H1 (cell line): ENCODE data around the gene TEAD1.

Experiments used
- CEBPB ChIP-seq: IDR thresholded peaks from 2 replicates; pipeline ENCODE4 v1.6.1; 2012; ENCODE audit warnings: low read depth, low read length
- EP300 ChIP-seq, 2 experiments: IDR thresholded peaks; 1 replicate in 1 of 2; 2 replicates in 1 of 2; pipeline ENCODE4 v1.6.1; 2011 to 2012; ENCODE audit warnings: low read depth in 2 of 2, low read length in 2 of 2, mild to moderate bottlenecking in 2 of 2, borderline replicate concordance in 1 of 2, inconsistent platforms in 1 of 2, moderate library complexity in 1 of 2
- EZH2 ChIP-seq: fragments of 200-600 bp; sonication (generic); IDR thresholded peaks from 2 replicates; pipeline ENCODE4 v1.7.1; 2012; ENCODE audit warnings: low read depth, mild to moderate bottlenecking, moderate library complexity, low read length, inconsistent platforms; ENCODE audit not compliant: severe bottlenecking
- POLR2A ChIP-seq, 2 experiments: IDR thresholded peaks; 1 replicate in 1 of 2; 2 replicates in 1 of 2; pipeline ENCODE4 v1.6.1; 2011; ENCODE audit warnings: low read depth in 2 of 2, low read length in 2 of 2, mild to moderate bottlenecking in 2 of 2; ENCODE audit errors: control extremely low read depth in 1 of 2
- TF ChIP-seq, protein P1 (sequence below), 3 experiments: IDR thresholded peaks; 1 replicate in 2 of 3; 2 replicates in 1 of 3; pipeline versions ENCODE4 v1.5.1 to v1.6.1; 2011; ENCODE audit warnings: low read length in 3 of 3, mild to moderate bottlenecking in 3 of 3, inconsistent platforms in 2 of 3, low read depth in 1 of 3, moderate library complexity in 1 of 3; ENCODE audit not compliant: insufficient read depth in 1 of 3; ENCODE audit errors: control extremely low read depth in 1 of 3

DNA sequence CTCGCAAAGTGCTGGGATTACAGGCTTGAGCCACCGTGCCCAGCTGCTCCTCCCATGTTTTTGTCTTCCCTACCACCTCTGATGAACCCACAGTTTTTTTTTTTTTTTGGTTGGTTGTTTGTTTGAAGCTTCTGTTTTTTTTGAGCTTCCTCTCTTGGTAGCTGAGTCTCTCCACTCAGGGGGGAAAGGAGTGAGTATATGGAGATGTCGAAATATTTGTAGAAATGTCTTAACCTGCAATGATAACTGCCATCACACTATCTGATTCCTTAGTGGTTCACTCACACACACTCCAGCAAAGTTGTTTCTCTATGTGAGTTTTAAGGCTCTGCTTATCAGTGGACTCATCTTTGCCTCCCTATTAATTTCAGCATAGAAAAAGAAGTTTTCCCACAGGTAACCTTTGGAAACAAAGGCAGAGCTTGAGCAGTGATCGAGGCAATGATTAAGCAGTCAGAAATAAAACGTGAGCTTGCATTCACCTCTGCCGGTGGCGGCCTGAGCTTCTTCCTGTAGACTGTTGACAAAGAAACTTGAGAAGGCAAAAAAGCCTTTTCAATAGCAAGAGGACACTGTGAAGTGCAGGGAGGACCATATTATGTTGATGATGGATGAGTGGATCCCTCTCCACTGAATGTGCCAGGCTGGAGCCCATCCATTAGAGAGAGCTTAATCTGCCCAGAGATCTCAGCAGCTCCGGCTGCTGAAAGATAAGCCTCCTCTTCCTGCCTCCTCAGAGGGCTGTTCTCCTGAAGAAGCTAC, 305.9 kb downstream of the TEAD1 start:
- TF ChIP-seq, protein P1, sequence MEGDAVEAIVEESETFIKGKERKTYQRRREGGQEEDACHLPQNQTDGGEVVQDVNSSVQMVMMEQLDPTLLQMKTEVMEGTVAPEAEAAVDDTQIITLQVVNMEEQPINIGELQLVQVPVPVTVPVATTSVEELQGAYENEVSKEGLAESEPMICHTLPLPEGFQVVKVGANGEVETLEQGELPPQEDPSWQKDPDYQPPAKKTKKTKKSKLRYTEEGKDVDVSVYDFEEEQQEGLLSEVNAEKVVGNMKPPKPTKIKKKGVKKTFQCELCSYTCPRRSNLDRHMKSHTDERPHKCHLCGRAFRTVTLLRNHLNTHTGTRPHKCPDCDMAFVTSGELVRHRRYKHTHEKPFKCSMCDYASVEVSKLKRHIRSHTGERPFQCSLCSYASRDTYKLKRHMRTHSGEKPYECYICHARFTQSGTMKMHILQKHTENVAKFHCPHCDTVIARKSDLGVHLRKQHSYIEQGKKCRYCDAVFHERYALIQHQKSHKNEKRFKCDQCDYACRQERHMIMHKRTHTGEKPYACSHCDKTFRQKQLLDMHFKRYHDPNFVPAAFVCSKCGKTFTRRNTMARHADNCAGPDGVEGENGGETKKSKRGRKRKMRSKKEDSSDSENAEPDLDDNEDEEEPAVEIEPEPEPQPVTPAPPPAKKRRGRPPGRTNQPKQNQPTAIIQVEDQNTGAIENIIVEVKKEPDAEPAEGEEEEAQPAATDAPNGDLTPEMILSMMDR (IDR thresholded peaks at IDR 0.05; ENCODE audit: control extremely low read depth in 1 of 3, insufficient read depth in 1 of 3, low read depth in 1 of 3, low read length in 3 of 3): no peak
- no peak for TF ChIP-seq POLR2A (IDR thresholded peaks at IDR 0.05; ENCODE audit: control extremely low read depth in 1 of 2, low read depth in 2 of 2, low read length in 2 of 2)
- no peak for TF ChIP-seq EZH2
- TF ChIP-seq CEBPB: no peak
- TF ChIP-seq EP300 (IDR thresholded peaks at IDR 0.05; ENCODE audit: borderline replicate concordance in 1 of 2, low read depth in 2 of 2, low read length in 2 of 2): no peak
